HCT116 (cell line): ENCODE data around the gene DTNBP1. TPM values are rescaled to one million over a fixed set of nuclear protein-coding genes. Genes with fewer than 3 reads are reported as not detected.

Experiments used
- ATAC-seq: fragments of 200-7000 bp; cut with Tn5 transposase; 2 replicates; pipeline ENCODE4 v1.9.1; 2020; ENCODE audit warnings: mild to moderate bottlenecking, moderate library complexity
- BruUV-seq: library from RNA; stranded (reverse); fragments of 400-500 nt; replicated peaks from 2 replicates; lab custom pipeline; 2021; lab: Mats Ljungman, UMichigan
- CTCF ChIA-PET: fragments of 300-600 bp; sonication (Branson Sonifier 250); formaldehyde crosslinking; loops from one replicate; lab custom pipeline; 2021; ENCODE audit warnings: antibody characterized with exemption; lab: Charles Lee
- POLR2A ChIA-PET: fragments of 300-600, 350-600 bp; sonication (Branson Sonifier 250); formaldehyde crosslinking; loops from one replicate; lab custom pipeline; 2021; ENCODE audit warnings: antibody characterized with exemption; lab: Charles Lee
- RAD21 ChIA-PET, 2 experiments: fragments of 300-600 bp; sonication (Branson Sonifier 250); formaldehyde crosslinking; loops; one replicate each; lab custom pipeline; 2023; ENCODE audit warnings: low total read pairs in 2 of 2; ENCODE audit not compliant: uncharacterized antibody in 2 of 2, unreplicated experiment in 2 of 2, low non-redundant PET in 1 of 2; lab: Charles Lee
- DNase-seq: peaks from one replicate; pipeline ENCODE4 v3.0.0-alpha.2; 2010; ENCODE audit warnings: low read depth, low spot score
- H2AFZ ChIP-seq: fragments of 200-600 bp; shearing (Covaris generic), sonication (generic); 2 replicates; pipeline ENCODE4 v1.6.1; 2017; ENCODE audit warnings: low read depth, mixed run types, mixed read lengths, antibody characterized with exemption, low read length; ENCODE audit not compliant: poor library complexity, severe bottlenecking
- H3K27ac ChIP-seq: 2 replicates; pipeline ENCODE4 v1.5.1; 2012; ENCODE audit warnings: low read depth, low read length
- H3K27me3 ChIP-seq: fragments of 200-600 bp; sonication (generic); 2 replicates; pipeline ENCODE4 v1.6.1; 2016; ENCODE audit warnings: mixed run types, low read length, mixed read lengths; ENCODE audit not compliant: insufficient read depth
- H3K36me3 ChIP-seq, 2 experiments: fragments of 200-500 bp in 1 of 2; fragments of 200-600 bp in 1 of 2; sonication (Bioruptor generic) in 1 of 2; sonication (generic) in 1 of 2; 2 replicates each; pipeline versions ENCODE4 v1.5.1 to v1.6.1; 2014 to 2016; ENCODE audit warnings: low read length in 2 of 2, inconsistent platforms in 1 of 2, mixed read lengths in 1 of 2, mixed run types in 1 of 2; ENCODE audit not compliant: insufficient read depth in 2 of 2, control insufficient read depth in 1 of 2
- H3K4me1 ChIP-seq, 2 experiments: fragments of 200-600 bp in 1 of 2; sonication (generic) in 1 of 2; 2 replicates each; pipeline versions ENCODE4 v1.5.1 to v1.6.1; 2012 to 2017; ENCODE audit warnings: low read length in 2 of 2, inconsistent platforms in 1 of 2, mild to moderate bottlenecking in 1 of 2, mixed read lengths in 1 of 2, mixed run types in 1 of 2, moderate library complexity in 1 of 2; ENCODE audit not compliant: insufficient read depth in 2 of 2, control insufficient read depth in 1 of 2
- H3K4me2 ChIP-seq: fragments of 200-600 bp; sonication (generic); 2 replicates; pipeline ENCODE4 v1.6.1; 2017; ENCODE audit warnings: mixed run types, low read length, mixed read lengths
- H3K4me3 ChIP-seq, 2 experiments: fragments of 200-600 bp in 1 of 2; sonication (generic) in 1 of 2; replicated peaks in 1 of 2; 2 replicates each; pipeline ENCODE4 v1.5.1; 2011 to 2016; ENCODE audit warnings: low read length in 2 of 2, control low read depth in 1 of 2, low read depth in 1 of 2, mild to moderate bottlenecking in 1 of 2, mixed read lengths in 1 of 2, mixed run types in 1 of 2
- H3K79me2 ChIP-seq: fragments of 200-600 bp; sonication (generic); 2 replicates; pipeline ENCODE4 v1.6.1; 2017; ENCODE audit warnings: mild to moderate bottlenecking, mixed run types, low read length, moderate library complexity, mixed read lengths; ENCODE audit not compliant: insufficient read depth
- H3K9ac ChIP-seq: fragments of 200-600 bp; sonication (generic); 2 replicates; pipeline ENCODE4 v1.6.1; 2016; ENCODE audit warnings: low read length, mixed read lengths
- H3K9me2 ChIP-seq: fragments of 200-600 bp; sonication (generic), shearing (Covaris generic); 2 replicates; pipeline ENCODE4 v1.6.1; 2017; ENCODE audit warnings: mixed run types, mild to moderate bottlenecking, moderate library complexity; ENCODE audit not compliant: insufficient read depth
- H3K9me3 ChIP-seq, 2 experiments: fragments of 200-500 bp in 1 of 2; fragments of 200-600 bp in 1 of 2; sonication (Bioruptor generic) in 1 of 2; sonication (generic) in 1 of 2; 2 replicates each; pipeline ENCODE4 v1.6.1; 2014 to 2017; ENCODE audit warnings: low read length in 2 of 2, mixed read lengths in 2 of 2, inconsistent platforms in 1 of 2, low read depth in 1 of 2, mild to moderate bottlenecking in 1 of 2, mixed run types in 1 of 2, moderate library complexity in 1 of 2; ENCODE audit not compliant: control insufficient read depth in 1 of 2, insufficient read depth in 1 of 2
- H4K20me1 ChIP-seq: fragments of 200-600 bp; sonication (generic), shearing (Covaris generic); 2 replicates; pipeline ENCODE4 v1.6.1; 2017; ENCODE audit warnings: mixed run types, mild to moderate bottlenecking, moderate library complexity; ENCODE audit not compliant: insufficient read depth
- ATF3 ChIP-seq: IDR thresholded peaks from 2 replicates; pipeline ENCODE4 v1.6.1; 2012
- CBX3 ChIP-seq: IDR thresholded peaks from 2 replicates; pipeline ENCODE4 v1.6.1; 2012; ENCODE audit warnings: low read depth
- CTCF ChIP-seq, 3 experiments: fragments of 200-600 bp in 1 of 3; sonication (generic) in 1 of 3; IDR thresholded peaks in 2 of 3; conservative IDR thresholded peaks in 1 of 3; 2 replicates each; pipeline ENCODE4 v1.5.1; 2012 to 2017; ENCODE audit warnings: low read depth in 2 of 3, low read length in 2 of 3, antibody characterized with exemption in 1 of 3, borderline replicate concordance in 1 of 3, control low read depth in 1 of 3, mild to moderate bottlenecking in 1 of 3, mixed read lengths in 1 of 3, mixed run types in 1 of 3, moderate library complexity in 1 of 3; ENCODE audit not compliant: insufficient read depth in 1 of 3
- FOSL1 ChIP-seq: IDR thresholded peaks from 2 replicates; pipeline ENCODE4 v1.6.1; 2012; ENCODE audit warnings: low read depth
- POLR2A ChIP-seq: IDR thresholded peaks from 2 replicates; pipeline ENCODE4 v1.7.0; 2011; ENCODE audit warnings: borderline replicate concordance; ENCODE audit not compliant: insufficient read depth, insufficient read length; ENCODE audit errors: extremely low read depth
- POLR2AphosphoS5 ChIP-seq: IDR thresholded peaks from 2 replicates; pipeline ENCODE4 v1.6.1; 2011; ENCODE audit warnings: mild to moderate bottlenecking, low read depth, low read length, moderate library complexity
- RAD21 ChIP-seq: IDR thresholded peaks from 2 replicates; pipeline ENCODE4 v1.6.1; 2012; ENCODE audit warnings: low read depth, mild to moderate bottlenecking
- REST ChIP-seq: IDR thresholded peaks from 2 replicates; pipeline ENCODE4 v1.6.1; 2012; ENCODE audit warnings: low read depth
- SRF ChIP-seq: IDR thresholded peaks from 2 replicates; pipeline ENCODE4 v1.6.1; 2012; ENCODE audit warnings: low read depth
- TCF7L2 ChIP-seq: IDR thresholded peaks from 2 replicates; pipeline ENCODE4 v1.7.0; 2011; ENCODE audit warnings: borderline replicate concordance, inconsistent platforms; ENCODE audit not compliant: insufficient read depth, insufficient read length; ENCODE audit errors: extremely low read depth
- YY1 ChIP-seq: IDR thresholded peaks from 2 replicates; pipeline ENCODE4 v1.6.1; 2011; ENCODE audit warnings: low read length, low read depth, moderate library complexity, mild to moderate bottlenecking; ENCODE audit not compliant: insufficient replicate concordance; ENCODE audit errors: extremely low read depth
- intact Hi-C: fragments of 100-400 bp; cut with micrococcal nuclease; formaldehyde crosslinking; loops from 2 replicates; pipeline ENCODE4 v1.10.0; 2022
- total RNA-seq: library from RNA; stranded (reverse); gene quantifications from one replicate; pipeline ENCODE4 v1.2.1, GENCODE V29; 2021; ENCODE audit not compliant: unreplicated experiment
- TF ChIP-seq, protein P1 (sequence below): IDR thresholded peaks from 2 replicates; pipeline ENCODE4 v1.6.1; 2011; ENCODE audit warnings: mild to moderate bottlenecking, low read length, moderate library complexity; ENCODE audit not compliant: insufficient replicate concordance; ENCODE audit errors: extremely low read depth

Gene DTNBP1
- total RNA-seq, 1 experiment from 2014 or later = 16.7 TPM

GRCh38 chr6:15476631-15477380 lies 186.0 kb downstream of the DTNBP1 start:
- Histone ChIP-seq H3K27ac (no peak overlapping the region), H3K79me2 (peaks cover 1% of the 10 kb centered on the region; the same call in 1 of the 2 replicates), H3K4me1 (no peaks in the 10 kb centered on the region), H3K9ac (no peak overlapping the region), H3K27me3 (no peaks in the 10 kb centered on the region), H3K4me3 (no peak overlapping the region), H4K20me1 (no peaks in the 10 kb centered on the region), H2AFZ (no peak overlapping the region), H3K9me3 (no peaks in the 10 kb centered on the region), H3K36me3 (no peaks in the 10 kb centered on the region), H3K4me2 (no peak overlapping the region), H3K9me2 (no peaks in the 10 kb centered on the region)
- BruUV-seq = no TSS peak
- no peak for ATAC-seq
- intact Hi-C loops = no loop called here
- ChIA-PET CTCF (interaction anchor here (0.9 kb wide), 1 partner anchor 13 kb away, joined by 3 read pairs; no protein-coding TSS in a partner anchor), RAD21 (no interaction called here), POLR2A (no interaction called here)
- DNase-seq = no peak
- TF ChIP-seq TCF7L2 (no peak), SRF (no peak), CBX3 (no peak), YY1 (no peak), RAD21 (no peak), POLR2AphosphoS5 (no peak), FOSL1 (no peak), CTCF (IDR thresholded peaks at IDR 0.05 in 2 of 3, conservative IDR thresholded peaks at IDR 0.05 in 1 of 3; ENCODE audit: borderline replicate concordance in 1 of 3, insufficient read depth in 1 of 3, low read depth in 2 of 3, low read length in 2 of 3) (no peak), ATF3 (no peak), POLR2A (no peak), REST (no peak)
- TF ChIP-seq, protein P1, sequence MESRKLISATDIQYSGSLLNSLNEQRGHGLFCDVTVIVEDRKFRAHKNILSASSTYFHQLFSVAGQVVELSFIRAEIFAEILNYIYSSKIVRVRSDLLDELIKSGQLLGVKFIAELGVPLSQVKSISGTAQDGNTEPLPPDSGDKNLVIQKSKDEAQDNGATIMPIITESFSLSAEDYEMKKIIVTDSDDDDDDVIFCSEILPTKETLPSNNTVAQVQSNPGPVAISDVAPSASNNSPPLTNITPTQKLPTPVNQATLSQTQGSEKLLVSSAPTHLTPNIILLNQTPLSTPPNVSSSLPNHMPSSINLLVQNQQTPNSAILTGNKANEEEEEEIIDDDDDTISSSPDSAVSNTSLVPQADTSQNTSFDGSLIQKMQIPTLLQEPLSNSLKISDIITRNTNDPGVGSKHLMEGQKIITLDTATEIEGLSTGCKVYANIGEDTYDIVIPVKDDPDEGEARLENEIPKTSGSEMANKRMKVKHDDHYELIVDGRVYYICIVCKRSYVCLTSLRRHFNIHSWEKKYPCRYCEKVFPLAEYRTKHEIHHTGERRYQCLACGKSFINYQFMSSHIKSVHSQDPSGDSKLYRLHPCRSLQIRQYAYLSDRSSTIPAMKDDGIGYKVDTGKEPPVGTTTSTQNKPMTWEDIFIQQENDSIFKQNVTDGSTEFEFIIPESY = no peak
